Right cardiac atrium (tissue), 5 donors: ENCODE measurements around the gene AGER. TPM values are rescaled to one million over a fixed set of nuclear protein-coding genes. Genes with fewer than 3 reads are reported as not detected.
"Not testable (repeated sequence)": the region's sequence is repeated elsewhere in the genome, so short reads cannot be mapped to it uniquely, and the experiment has no call there.

Source experiments
- ATAC-seq, 2 donors: fragments of 200-7000 bp; cut with Tn5 transposase; one replicate each; pipeline versions ENCODE4 v1.8.0 to v1.9.1; 2020; ENCODE audit warnings: moderate library complexity in 2 of 2, mild to moderate bottlenecking in 1 of 2
- DNase-seq, 3 donors: peaks; one replicate each; pipeline ENCODE4 v3.0.0-alpha.2; 2020
- H3K27ac ChIP-seq: one replicate; pipeline ENCODE4 v1.5.1; 2013; ENCODE audit warnings: mild to moderate bottlenecking, low read length, control low read depth, moderate library complexity
- H3K27me3 ChIP-seq: one replicate; pipeline ENCODE4 v1.6.1; 2013; ENCODE audit not compliant: control insufficient read depth, insufficient read depth
- H3K4me1 ChIP-seq: one replicate; pipeline ENCODE4 v1.6.1; 2013; ENCODE audit warnings: low read length; ENCODE audit not compliant: control insufficient read depth, insufficient read depth
- H3K4me3 ChIP-seq: one replicate; pipeline ENCODE4 v1.5.1; 2013; ENCODE audit warnings: low read length, control low read depth
- H3K9me3 ChIP-seq: one replicate; pipeline ENCODE4 v1.6.1; 2013; ENCODE audit warnings: low read length; ENCODE audit not compliant: control insufficient read depth
- WGBS: extraction: QIAGEN DNeasy Blood & Tissue Kit; methylation state at CpG from one replicate; pipeline ENCODE4 v1.1.7; 2013; 5-methylcytosine and 5-hydroxymethylcytosine counted together
- intact Hi-C, 4 donors: fragments of 100-400 bp; cut with DNase I; formaldehyde crosslinking; loops; one replicate each; pipeline versions ENCODE4 v1.11.0 to v1.14.0; 2022 to 2023
- polyA plus RNA-seq: library from polyadenylated mRNA; stranded (reverse); fragments of 200-250 nt; gene quantifications from one replicate; pipeline ENCODE4 v1.2.3, GENCODE V29; 2013
- total RNA-seq, 4 donors: library from RNA; stranded (reverse); fragmentation: NEBNext Ultra II Directional; extraction: Animal tissue kit (Norgen Biotek cat#: 25700); gene quantifications; one replicate each; pipeline ENCODE4 v1.2.1, GENCODE V29; 2021
- donor health status: healthy with polysubstance abuse.
- donor health status: DM: no; HTN: yes; CAD: no.
- donor health status: DM: no; HTN: no; CAD: no.
- donor health status: DM: no; HTN: yes; CAD: no; lungs with severe emphysema.
- donor health status: DM: yes; HTN: yes; CAD: no.

The AGER gene
- total and polyA plus RNA-seq, 5 donors = 1.6 to 3.6 (median 3.5) TPM

GRCh38 chr6:32198345-32198696 lies 14.3 kb upstream of the AGER start:
- ATAC-seq (no peak), DNase-seq (no peak)
- 79% methylated on average over 3 of the region's 3 CpGs for WGBS
- no peak overlapping the region for H3K4me3 ChIP-seq
- H3K9me3 ChIP-seq = no peaks in the 10 kb centered on the region
- intact Hi-C loops = loop anchor here in 1 of 4 donors (5.0 kb wide), 1 partner anchor 71 kb away; the partner anchor contains the start of gene ATF6B
- no peaks in the 10 kb centered on the region for H3K27me3 ChIP-seq
- no peak overlapping the region for H3K27ac ChIP-seq
- H3K4me1 ChIP-seq = peaks cover 2% of the 10 kb centered on the region

GRCh38 chr6:32196682-32197616 lies 12.9 kb upstream of the AGER start:
- ATAC-seq (peak in 1 of 2 donors; percentile 0), DNase-seq (peak; percentile 68 to 87 (median 83))
- intact Hi-C loops = loop anchor here in 1 of 4 donors (5.0 kb wide), 1 partner anchor 70 kb away; the partner anchor contains the start of gene ATF6B
- H3K27me3 ChIP-seq = no peaks in the 10 kb centered on the region
- no peaks in the 10 kb centered on the region for H3K9me3 ChIP-seq
- WGBS = 23% methylated on average over 28 of the region's 28 CpGs
- H3K4me1 ChIP-seq = peaks cover 2% of the 10 kb centered on the region
- H3K27ac ChIP-seq = peak overlapping the region; percentile 99
- peak overlapping the region; percentile 66 for H3K4me3 ChIP-seq

GRCh38 chr6:32195902-32196681 lies 12.0 kb upstream of the AGER start:
- ATAC-seq = peak; percentile 91 to 93
- Histone ChIP-seq H3K4me1 (peaks cover 2% of the 10 kb centered on the region), H3K9me3 (no peaks in the 10 kb centered on the region), H3K27ac (peak overlapping the region; percentile 99), H3K4me3 (peak overlapping the region; percentile 66), H3K27me3 (no peaks in the 10 kb centered on the region)
- peak; percentile 98 for DNase-seq
- under 1% methylated on average over 58 of the region's 58 CpGs for WGBS
- intact Hi-C loops = loop anchor here in 1 of 4 donors (5.0 kb wide), 1 partner anchor 69 kb away; the partner anchor contains the start of gene ATF6B

GRCh38 chr6:32195652-32195901 lies 11.5 kb upstream of the AGER start:
- WGBS = under 1% methylated on average over 25 of the region's 25 CpGs
- intact Hi-C loops = loop anchor here in 1 of 4 donors (5.0 kb wide), 1 partner anchor 68 kb away; the partner anchor contains the start of gene ATF6B
- H3K4me1 ChIP-seq = peaks cover 5% of the 10 kb centered on the region
- no peak overlapping the region for H3K27ac ChIP-seq
- no peaks in the 10 kb centered on the region for H3K9me3 ChIP-seq
- H3K4me3 ChIP-seq = no peak overlapping the region
- peak; percentile 100 for DNase-seq
- ATAC-seq = peak; percentile 88 to 92
- H3K27me3 ChIP-seq = no peaks in the 10 kb centered on the region

GRCh38 chr6:32194825-32195651 lies 11.0 kb upstream of the AGER start:
- H3K27ac ChIP-seq = peak overlapping the region; percentile 91
- no peak for ATAC-seq
- no peaks in the 10 kb centered on the region for H3K27me3 ChIP-seq
- WGBS = 17% methylated on average over 15 of the region's 15 CpGs
- DNase-seq = peak in 1 of 3 donors; percentile 58
- H3K4me1 ChIP-seq = peaks cover 5% of the 10 kb centered on the region
- H3K4me3 ChIP-seq = peak overlapping the region; percentile 29
- intact Hi-C loops = loop anchor here in 1 of 4 donors (5.0 kb wide), 1 partner anchor 68 kb away; the partner anchor contains the start of gene ATF6B
- no peaks in the 10 kb centered on the region for H3K9me3 ChIP-seq

GRCh38 chr6:32194388-32194787 lies 10.3 kb upstream of the AGER start:
- intact Hi-C loops = no loop called here
- no peaks in the 10 kb centered on the region for H3K9me3 ChIP-seq
- DNase-seq (no peak), ATAC-seq (no peak)
- H3K27me3 ChIP-seq = no peaks in the 10 kb centered on the region
- peaks cover 5% of the 10 kb centered on the region for H3K4me1 ChIP-seq
- H3K27ac ChIP-seq = no peak overlapping the region
- no peak overlapping the region for H3K4me3 ChIP-seq
- 90% methylated on average over 4 of the region's 4 CpGs for WGBS

GRCh38 chr6:32193096-32193495 lies 9.0 kb upstream of the AGER start:
- H3K4me1 ChIP-seq, intact Hi-C loops, H3K4me3 ChIP-seq, DNase-seq, H3K27me3 ChIP-seq, ATAC-seq, H3K9me3 ChIP-seq: not testable (repeated sequence)
- peak overlapping the region; percentile 70 for H3K27ac ChIP-seq
- 81% methylated on average over 13 of the region's 13 CpGs for WGBS

- intact Hi-C loops = no loop called here
- peaks cover 5% of the 10 kb centered on the region for H3K4me1 ChIP-seq
Observed at GRCh38 chr6:32192608-32193039, 8.6 kb upstream of the AGER start, which contains the start of gene GPSM3. TSS of gene GPSM3 (minus strand) at chr6:32192643. CDS start at chr6:32192513, 130 bp downstream.

GRCh38 chr6:32191696-32192607 lies 7.9 kb upstream of the AGER start:
- intact Hi-C loops = no loop called here
- WGBS = 71% methylated on average over 15 of the region's 15 CpGs
- Histone ChIP-seq H3K9me3 (no peaks in the 10 kb centered on the region), H3K4me1 (peaks cover 3% of the 10 kb centered on the region), H3K27ac (peak overlapping the region; percentile 75), H3K4me3 (peak overlapping the region; percentile 36), H3K27me3 (no peaks in the 10 kb centered on the region)
- no peak for DNase-seq
- no peak for ATAC-seq

More at GRCh38 chr6:32192608-32193039, 8.6 kb upstream of the AGER start, which contains the start of gene GPSM3:
- H3K27me3 ChIP-seq = no peaks in the 10 kb centered on the region
- peak; percentile 71 to 89 (median 85) for DNase-seq
- 19% methylated on average over 5 of the region's 5 CpGs for WGBS
- H3K4me3 ChIP-seq = peak within 1 kb of the TSS; percentile 36
- H3K27ac ChIP-seq = peak within 1 kb of the TSS; percentile 75
- no peaks in the 10 kb centered on the region for H3K9me3 ChIP-seq
- no peak for ATAC-seq
